ENCODE data around the gene SUPV3L1.

DNA sequence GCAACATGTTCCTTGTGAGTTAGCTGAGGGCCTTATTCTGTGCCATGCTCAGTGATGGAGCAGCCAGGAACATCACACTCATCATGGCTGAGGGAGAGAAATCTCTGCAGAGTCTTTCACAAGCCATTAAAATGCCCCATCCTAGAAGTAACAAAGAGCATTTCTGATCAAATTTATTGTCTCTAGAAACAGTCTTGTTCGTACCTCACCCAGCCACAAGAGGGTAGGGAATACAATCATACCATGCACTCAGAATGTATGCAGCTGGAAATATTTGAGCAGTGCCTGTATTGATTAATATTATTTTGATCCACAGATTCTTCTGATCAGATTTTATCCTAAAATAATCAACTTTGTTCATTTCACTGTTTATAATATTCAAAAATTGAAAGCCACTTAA is 38.7 kb upstream of the SUPV3L1 start:
- TF ChIP-seq, protein P1, sequence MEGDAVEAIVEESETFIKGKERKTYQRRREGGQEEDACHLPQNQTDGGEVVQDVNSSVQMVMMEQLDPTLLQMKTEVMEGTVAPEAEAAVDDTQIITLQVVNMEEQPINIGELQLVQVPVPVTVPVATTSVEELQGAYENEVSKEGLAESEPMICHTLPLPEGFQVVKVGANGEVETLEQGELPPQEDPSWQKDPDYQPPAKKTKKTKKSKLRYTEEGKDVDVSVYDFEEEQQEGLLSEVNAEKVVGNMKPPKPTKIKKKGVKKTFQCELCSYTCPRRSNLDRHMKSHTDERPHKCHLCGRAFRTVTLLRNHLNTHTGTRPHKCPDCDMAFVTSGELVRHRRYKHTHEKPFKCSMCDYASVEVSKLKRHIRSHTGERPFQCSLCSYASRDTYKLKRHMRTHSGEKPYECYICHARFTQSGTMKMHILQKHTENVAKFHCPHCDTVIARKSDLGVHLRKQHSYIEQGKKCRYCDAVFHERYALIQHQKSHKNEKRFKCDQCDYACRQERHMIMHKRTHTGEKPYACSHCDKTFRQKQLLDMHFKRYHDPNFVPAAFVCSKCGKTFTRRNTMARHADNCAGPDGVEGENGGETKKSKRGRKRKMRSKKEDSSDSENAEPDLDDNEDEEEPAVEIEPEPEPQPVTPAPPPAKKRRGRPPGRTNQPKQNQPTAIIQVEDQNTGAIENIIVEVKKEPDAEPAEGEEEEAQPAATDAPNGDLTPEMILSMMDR (IDR thresholded peaks at IDR 0.05; ENCODE audit: poor library complexity, severe bottlenecking) = no peak
- TF ChIP-seq TAF1 (IDR thresholded peaks at IDR 0.05; ENCODE audit: low read depth) = no peak
- TF ChIP-seq EP300 (conservative IDR thresholded peaks at IDR 0.05; ENCODE audit: poor library complexity, severe bottlenecking) = no peak
- no peak for TF ChIP-seq POLR2AphosphoS5 (IDR thresholded peaks at IDR 0.05)
- TF ChIP-seq, protein P2, sequence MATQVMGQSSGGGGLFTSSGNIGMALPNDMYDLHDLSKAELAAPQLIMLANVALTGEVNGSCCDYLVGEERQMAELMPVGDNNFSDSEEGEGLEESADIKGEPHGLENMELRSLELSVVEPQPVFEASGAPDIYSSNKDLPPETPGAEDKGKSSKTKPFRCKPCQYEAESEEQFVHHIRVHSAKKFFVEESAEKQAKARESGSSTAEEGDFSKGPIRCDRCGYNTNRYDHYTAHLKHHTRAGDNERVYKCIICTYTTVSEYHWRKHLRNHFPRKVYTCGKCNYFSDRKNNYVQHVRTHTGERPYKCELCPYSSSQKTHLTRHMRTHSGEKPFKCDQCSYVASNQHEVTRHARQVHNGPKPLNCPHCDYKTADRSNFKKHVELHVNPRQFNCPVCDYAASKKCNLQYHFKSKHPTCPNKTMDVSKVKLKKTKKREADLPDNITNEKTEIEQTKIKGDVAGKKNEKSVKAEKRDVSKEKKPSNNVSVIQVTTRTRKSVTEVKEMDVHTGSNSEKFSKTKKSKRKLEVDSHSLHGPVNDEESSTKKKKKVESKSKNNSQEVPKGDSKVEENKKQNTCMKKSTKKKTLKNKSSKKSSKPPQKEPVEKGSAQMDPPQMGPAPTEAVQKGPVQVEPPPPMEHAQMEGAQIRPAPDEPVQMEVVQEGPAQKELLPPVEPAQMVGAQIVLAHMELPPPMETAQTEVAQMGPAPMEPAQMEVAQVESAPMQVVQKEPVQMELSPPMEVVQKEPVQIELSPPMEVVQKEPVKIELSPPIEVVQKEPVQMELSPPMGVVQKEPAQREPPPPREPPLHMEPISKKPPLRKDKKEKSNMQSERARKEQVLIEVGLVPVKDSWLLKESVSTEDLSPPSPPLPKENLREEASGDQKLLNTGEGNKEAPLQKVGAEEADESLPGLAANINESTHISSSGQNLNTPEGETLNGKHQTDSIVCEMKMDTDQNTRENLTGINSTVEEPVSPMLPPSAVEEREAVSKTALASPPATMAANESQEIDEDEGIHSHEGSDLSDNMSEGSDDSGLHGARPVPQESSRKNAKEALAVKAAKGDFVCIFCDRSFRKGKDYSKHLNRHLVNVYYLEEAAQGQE (IDR thresholded peaks at IDR 0.05; ENCODE audit: borderline replicate concordance) = no peak
- TF ChIP-seq EZH2 (IDR thresholded peaks at IDR 0.05; ENCODE audit: borderline replicate concordance, insufficient read depth, low read length, poor library complexity, severe bottlenecking) = no peak
- no peak for TF ChIP-seq SMC3 (conservative IDR thresholded peaks at IDR 0.05; ENCODE audit: poor library complexity)
- TF ChIP-seq RAD21 (conservative IDR thresholded peaks at IDR 0.05) = no peak
